Skin of body (tissue), 2 donors: ENCODE results near the gene GUK1. TPM values are rescaled to one million over a fixed set of nuclear protein-coding genes. Genes with fewer than 3 reads are reported as not detected.

Experiments
- DNase-seq: peaks from one replicate; lab custom pipeline; 2025; lab: John Stamatoyannopoulos, UW
- total RNA-seq: library from RNA; depleted of rRNA; stranded (reverse); fragments of >200 nt; gene quantifications from one replicate; pipeline ENCODE4 v1.2.3, GENCODE V29; 2014

The GUK1 gene
- total RNA-seq, 1 donor from 2014 or later = 146 TPM

DNA sequence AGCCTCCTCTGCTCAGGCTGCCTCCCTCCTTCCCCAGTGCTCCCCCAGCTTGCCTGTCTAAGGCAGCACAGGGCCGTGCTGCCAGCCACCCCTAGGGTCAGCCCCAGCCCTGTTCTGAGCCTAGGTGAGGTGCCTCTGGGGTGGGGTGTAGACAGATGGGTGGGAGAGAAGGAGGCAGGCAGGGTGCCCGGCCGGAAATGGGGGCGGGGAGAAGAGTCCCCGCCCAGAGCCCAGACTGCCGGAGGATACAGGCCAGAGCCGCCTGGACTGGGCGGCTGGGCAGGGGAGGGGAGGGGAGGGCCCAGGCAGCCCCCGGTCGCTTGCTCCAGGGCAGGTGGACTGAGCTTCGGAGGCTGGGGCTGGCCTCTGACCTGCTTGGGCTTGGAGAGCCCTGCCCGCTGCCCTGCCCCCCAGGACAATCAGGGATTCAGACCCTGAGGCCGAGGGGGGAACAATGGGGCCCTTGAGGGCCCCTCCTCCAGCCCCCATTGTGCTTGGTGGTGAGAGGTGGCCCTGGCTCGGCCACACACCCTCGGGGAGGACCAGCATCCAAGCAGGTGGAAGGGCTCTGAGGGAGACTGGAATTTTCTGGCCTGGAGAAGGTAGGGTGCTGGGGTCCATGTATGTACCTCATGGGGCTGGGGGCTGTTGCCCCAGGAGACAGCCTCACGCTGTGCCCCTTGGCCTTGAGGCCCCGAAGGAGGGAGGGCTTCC lies 9.5 kb downstream of the GUK1 start, which contains the start of gene GJC2:
Gene GJC2 (plus strand): TSS at position 525 of the 714 bp plus-strand sequence. CDS start 7,829 bp downstream, outside the sequence.
- DNase-seq = no peak

DNA sequence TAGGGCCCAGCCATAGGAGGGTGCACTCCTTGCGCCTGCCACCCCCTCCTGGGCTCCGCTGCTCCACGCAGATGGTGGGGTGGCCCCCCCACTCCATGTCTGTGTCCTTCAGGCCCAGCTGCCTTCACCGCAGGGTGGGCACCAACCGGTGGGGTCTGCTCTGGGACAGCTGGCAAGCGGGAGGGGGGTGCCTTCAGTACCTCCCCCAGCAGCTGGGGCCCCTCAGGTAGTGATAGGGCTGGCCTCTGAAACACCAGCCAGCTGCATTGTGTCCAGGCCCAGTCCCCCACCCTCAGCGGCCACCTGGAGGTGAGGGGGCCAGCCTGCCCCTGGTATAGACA lies 10.0 kb downstream of the GUK1 start:
- no peak for DNase-seq

DNA sequence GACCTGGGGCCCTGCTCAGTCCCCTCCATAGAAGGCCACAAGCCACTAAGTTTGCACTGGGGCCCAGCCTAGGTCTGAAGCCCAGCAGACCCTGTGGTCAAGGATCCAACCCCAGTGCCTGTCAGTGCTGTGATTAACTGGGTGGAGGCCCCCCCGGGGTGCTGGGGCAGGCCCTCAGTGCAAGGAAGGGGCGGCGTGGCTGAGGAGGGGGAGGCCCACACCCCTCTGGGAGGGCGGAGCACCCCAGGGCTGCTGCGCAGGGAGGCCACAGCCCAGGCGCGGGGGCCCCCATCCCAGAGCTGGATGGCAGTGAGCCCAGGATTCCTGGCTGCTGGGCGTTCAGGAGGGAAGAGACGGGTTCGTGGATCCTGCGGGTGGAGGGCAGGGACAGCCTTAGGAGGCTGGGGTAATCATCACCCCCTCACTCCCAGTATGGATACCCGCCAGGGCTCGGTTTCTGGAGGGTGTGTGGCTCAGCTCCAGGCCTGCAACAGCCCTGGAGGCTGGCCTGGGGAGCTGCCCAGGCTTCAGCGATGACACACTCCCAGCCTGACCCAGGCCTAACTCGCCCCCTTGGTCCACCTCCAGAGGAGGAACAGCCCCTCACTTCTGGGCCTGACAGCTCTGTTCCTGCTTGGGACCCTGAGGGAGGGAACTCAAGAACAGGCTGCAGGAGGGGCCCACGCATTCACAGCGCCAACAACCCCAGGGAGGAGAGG lies 10.5 kb downstream of the GUK1 start:
- DNase-seq = peak; percentile 64

GRCh38 chr1:228151180-228151925 lies 11.3 kb downstream of the GUK1 start:
- no peak for DNase-seq

DNA sequence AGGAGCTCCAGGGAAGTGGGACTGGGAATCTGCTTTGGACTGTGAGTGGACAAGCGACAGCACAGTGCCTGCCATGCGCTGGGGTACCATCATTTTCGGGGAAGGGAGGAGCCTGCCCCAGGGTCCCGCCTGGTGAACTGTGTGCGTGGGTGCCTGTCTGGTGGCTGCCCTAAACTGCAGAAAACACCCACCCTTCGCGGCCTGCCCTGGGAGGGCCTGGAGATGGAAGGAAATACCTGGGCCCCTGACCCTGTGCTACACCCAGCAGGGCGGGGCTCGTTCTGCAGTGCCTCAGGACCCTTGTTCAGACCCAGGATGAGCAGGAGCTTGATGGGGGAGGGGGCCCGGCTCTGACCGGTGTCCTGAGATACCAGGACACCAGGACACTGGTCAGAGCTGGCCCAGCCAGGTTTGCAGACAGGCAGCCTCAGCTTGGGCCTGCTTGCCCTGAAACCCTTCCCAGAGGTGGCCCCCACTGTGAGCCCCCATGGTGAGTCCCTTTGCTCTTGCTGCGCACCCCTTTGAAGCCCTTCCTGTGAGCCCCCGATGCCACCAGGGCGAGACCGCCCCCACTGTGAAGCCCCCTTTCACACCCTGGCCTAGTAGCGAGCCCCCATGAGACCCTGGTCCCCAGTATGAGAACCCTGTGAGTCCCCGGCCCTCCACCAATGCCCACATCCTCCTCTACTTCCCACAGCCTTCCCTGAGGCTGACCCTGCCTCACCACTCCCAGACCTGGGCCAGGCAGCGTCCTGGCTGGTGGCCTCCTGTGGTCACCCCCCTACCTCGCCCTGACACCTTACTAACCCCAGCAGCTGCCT lies 12.2 kb downstream of the GUK1 start:
- DNase-seq = no peak

GRCh38 chr1:228152918-228153258 lies 12.8 kb downstream of the GUK1 start:
- no peak for DNase-seq

DNA sequence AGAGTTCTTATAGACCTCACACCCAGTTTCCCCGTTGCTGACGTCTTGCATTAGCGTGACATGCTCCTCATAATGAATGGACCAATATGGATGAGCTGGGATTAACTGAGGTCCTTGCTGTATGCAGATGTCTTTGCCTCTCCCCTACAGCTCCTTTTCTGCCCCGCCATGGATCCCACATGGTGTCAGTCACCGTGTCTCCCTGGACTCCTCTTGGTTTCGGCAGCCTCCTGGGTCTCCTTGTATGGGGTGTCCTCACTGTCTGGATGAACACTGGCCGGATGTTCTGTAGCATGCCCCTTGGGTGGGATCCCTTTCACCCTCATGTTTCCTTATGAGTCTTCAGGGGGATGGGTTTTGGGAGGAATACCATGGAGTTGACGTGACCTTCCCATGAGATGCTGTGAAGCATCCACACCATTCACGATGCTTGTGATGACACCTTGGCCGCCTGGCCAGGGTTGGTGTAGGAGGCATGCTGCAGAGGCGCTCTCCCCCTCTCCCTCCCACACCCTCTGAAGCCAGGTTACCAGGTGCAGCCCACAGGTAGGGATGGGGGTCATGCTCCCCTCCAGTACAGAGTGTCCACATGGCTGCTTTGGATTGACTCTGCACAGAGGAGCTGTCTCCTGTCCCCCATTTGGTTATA lies 14.1 kb downstream of the GUK1 start:
- no peak for DNase-seq

GRCh38 chr1:228154670-228155571 lies 14.8 kb downstream of the GUK1 start:
- DNase-seq = no peak

DNA sequence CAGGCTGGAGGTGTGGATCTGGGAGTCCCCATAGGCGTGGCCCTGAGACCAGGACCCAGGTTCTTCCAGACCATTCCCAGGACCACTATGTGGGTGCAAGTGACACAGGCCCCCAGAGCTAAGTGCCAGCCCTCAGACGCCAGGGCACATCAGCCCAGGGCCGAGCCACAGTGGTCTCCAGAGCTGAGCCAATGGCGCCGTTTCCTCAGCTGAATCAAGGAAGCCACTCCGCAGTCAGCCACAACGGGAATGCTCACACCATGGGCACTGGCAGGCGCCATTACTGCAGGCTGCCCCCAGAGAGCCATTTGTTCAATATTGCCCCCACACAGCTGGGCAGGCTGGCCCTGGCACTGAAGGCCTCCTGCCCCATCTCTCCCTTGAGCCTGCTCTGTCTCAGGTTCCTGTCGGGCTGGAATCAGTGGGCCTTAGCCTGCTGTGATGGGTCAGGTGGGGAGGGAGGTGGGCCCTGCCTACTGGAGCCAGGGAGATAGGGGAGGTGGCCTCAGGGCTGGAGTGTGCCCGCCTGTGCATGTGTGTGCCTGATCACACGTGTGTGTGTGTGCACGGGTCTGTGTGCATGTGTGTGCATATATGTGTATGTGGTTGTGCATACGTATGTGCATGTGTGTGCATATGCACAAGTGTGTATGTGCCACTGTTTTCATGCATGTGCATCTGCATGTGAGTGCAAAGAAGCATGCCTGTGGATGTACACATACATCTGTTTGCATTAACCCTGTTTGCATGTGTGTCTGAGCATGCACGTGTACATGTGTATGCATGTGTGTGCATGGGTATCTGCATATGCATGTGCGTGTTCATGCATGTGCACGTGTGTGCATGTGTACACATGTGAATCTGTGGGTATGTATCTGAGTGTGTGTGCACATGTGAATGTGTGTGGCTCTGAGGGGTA lies 15.8 kb downstream of the GUK1 start:
- no peak for DNase-seq

- no peak for DNase-seq
Measured at GRCh38 chr1:228156515-228156881, 16.4 kb downstream of the GUK1 start.

DNA sequence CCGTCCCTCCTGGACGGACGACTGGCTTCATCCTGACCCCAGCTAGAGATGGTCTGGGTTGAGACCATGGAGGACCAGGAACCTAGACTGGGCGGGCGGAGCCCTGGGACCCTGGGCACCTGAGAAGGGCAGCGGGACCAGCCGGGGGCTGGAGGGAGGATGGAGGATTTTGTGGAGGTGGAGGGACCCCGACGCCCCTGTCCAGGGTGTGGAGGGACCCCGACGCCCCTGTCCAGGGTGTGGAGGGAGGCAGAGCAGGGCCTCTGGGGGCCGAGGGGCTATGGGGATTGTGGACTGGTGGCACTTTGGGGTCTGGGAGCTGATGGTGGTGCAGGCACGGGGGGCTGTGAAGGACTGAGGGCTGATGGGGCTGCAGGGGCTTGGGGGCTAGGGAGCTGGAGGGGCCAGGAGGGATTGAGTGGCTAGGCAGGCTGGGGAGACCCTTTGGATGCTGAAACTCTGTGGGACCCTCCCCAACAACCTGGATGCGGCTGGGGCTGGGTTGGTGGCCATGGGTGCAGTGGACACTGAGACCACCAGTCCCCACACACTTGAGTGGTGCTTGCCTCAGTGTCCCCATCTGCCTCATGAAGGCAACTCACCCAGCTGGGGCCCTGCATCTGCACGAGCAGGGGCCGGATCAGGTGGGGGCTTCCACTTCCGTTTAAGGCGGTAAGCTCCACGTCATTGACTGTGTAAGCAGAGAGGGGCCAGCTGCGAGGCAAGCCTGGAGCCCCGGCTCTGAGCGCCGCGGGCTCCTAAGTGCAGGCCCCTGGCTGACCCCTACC lies 17.1 kb downstream of the GUK1 start:
- DNase-seq = no peak

DNA sequence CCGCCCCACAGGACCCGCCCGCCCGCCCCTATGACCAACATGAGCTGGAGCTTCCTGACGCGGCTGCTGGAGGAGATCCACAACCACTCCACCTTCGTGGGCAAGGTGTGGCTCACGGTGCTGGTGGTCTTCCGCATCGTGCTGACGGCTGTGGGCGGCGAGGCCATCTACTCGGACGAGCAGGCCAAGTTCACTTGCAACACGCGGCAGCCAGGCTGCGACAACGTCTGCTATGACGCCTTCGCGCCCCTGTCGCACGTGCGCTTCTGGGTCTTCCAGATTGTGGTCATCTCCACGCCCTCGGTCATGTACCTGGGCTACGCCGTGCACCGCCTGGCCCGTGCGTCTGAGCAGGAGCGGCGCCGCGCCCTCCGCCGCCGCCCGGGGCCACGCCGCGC lies 17.6 kb downstream of the GUK1 start:
- no peak for DNase-seq

- DNase-seq = no peak
Measured at GRCh38 chr1:228158151-228159007, 18.3 kb downstream of the GUK1 start.

DNA sequence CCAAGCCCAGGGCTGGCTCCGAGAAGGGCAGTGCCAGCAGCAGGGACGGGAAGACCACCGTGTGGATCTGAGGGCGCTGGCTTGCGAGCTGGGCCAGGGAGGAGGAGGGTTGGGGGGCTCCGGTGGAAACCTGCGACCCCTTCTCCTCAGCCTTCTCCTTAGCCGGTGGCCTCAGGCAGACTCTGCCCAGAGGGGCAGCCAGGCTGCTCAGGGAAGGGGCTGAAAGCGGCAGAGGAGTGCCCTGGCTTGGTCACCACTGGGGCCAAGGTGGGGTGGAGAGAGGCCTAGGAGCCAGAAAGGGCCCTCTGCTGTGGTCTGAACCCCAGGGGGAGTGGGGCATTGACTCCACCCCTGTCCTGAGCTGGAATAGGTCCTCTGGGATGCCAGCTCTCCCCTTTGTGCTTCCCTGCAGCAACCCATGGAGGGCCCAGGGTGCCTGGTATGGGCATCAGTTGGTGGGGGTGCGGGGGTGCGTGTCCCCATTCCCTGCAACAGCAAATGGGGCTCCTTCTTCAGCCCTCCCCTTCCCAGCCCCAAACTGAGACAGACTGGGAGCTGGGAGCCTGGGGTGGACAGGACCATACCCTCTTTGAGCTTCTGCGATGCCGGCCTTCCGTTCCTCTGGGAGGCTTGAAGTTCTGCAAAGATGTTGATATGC lies 19.1 kb downstream of the GUK1 start:
- DNase-seq = no peak

DNA sequence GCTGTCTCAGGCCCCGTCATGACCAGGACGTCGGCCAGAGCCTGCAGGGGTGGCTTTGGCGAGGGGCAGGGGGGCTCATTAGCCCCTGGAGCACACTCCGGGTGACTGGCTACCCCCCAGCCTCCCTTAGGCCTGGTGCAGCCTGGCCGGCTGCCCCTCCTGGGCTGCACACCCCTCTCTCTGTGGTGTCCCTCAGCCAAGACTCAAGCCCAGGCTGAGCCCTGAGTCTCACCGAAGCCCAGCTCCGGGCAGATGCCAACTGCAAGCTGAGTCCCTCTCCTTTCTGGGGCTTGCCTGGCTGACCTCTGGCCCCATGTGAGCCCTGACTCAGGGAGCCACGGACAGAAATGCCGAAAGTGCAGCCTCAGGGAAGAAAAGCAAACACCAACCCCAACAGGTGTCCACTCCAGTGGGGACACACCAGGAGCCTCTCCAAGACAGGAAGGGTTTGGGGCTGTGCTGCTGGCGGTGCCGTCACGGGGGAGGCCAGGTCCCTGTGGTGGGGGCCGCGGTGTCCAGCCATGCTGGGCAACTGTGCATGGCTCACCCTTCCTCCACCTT lies 20.2 kb downstream of the GUK1 start:
- DNase-seq = no peak

DNA sequence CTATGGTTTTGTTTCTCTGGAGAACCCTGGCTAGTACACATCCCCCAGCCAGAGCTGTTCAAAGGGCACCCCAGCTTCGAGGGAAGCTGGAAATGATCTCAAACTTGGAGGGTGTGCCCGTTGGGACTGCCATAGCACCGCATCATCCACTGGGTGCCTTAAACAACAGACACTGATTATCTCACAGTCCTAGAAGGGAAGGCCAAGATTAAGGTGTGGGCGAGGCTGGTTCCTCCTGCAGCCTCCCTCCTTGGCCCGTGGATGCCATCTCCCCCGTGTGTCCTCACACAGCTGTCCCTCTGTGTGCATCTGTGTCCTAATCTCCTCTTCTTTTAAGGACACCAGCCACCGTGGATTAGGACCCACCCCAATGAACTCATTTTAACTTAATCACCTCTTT lies 21.3 kb downstream of the GUK1 start:
- no peak for DNase-seq
